ENCODE measurements around the gene EIF5.

DNA sequence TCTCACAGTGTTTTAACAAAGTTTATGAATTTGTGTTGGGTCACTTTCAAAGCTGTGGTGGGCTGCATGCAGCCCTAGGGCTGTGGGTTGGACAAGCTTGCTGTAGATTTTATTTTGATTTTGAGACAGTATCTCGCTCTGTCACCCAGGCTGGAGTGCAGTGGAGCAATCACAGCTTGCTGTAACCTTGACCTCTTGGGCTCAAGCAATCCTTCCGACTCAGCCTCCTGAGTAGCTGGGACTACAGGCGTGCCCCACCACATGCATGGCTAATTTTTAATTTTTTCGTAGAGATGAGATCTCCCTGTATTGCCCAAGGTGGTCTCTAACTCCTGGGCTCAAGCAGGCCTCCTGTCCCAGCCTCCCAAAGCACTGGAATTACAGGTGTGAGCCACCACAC, 56.6 kb downstream of the EIF5 start:
- no peak for TF ChIP-seq CTCF (conservative IDR thresholded peaks at IDR 0.05; ENCODE audit: low read length)
- no peak for TF ChIP-seq EZH2phosphoT487 (IDR thresholded peaks at IDR 0.05; ENCODE audit: borderline replicate concordance, low read depth, low read length)

Data from OCI-LY7 (cell line).